Measurements from ENCODE around the gene VASN. TPM values are rescaled to one million over a fixed set of nuclear protein-coding genes. Genes with fewer than 3 reads are reported as not detected.

VASN gene
- total and polyA plus RNA-seq, 9 of the 15 experiments (the other 6 are each of a cell fraction or from before 2014, with no cell fraction given): 0.01 to 2.5 (median 0.41) TPM; not detected in 1

GRCh38 chr16:4378161-4378666, 6.6 kb downstream of the VASN start:
- ATAC-seq (peak; percentile 22), DNase-seq (ENCODE audit: extremely low read depth in 1 of 4, low spot score in 3 of 4) (peak in 3 of 4 experiments; percentile 34 to 64 (median 57)), FAIRE-seq (no peak)
- peaks cover 5% of the 10 kb centered on the region for H3K9me1 ChIP-seq (ENCODE audit: control insufficient read depth, insufficient read depth, low read length)
- CTCF ChIA-PET (ENCODE audit: low intra/inter-chr PET ratio): no interaction called here
- H4K20me1 ChIP-seq (replicated peaks; ENCODE audit: control insufficient read depth, insufficient read depth, low read length): peaks cover 4% of the 10 kb centered on the region; the same call in 1 of the 2 replicates
- peaks cover 21 to 82% of the 10 kb centered on the region in 2 experiments for H3K4me1 ChIP-seq (replicated peaks in 1 of 2; ENCODE audit: control insufficient read depth in 2 of 2, insufficient read depth in 2 of 2, low read length in 2 of 2)
- intact Hi-C loops (cut with micrococcal nuclease): no loop called here
- no peaks in the 10 kb centered on the region for H3K9me3 ChIP-seq (replicated peaks; ENCODE audit: control insufficient read depth, insufficient read depth, low read depth, low read length)
- H2AFZ ChIP-seq (ENCODE audit: low read depth, low read length): no peak overlapping the region
- in situ Hi-C loops (cut with MboI): no loop called here
- 41% methylated on average over 15 of the region's 15 CpGs for WGBS (ENCODE audit: insufficient coverage, low coverage, missing lambda C conversion rate)
- 0 out of 3 replicates have a peak, but pooled peaks cover 2% of the 10 kb centered on the region for H3K79me2 ChIP-seq (ENCODE audit: control insufficient read depth, insufficient read depth, low read length)
- 0 out of 2 replicates have a peak, but pooled peaks have one; percentile 3 for TF ChIP-seq EGR1 (conservative IDR thresholded peaks at IDR 0.05)
- peak; percentile 69 for TF ChIP-seq MAX (CRISPR knock-in tag; IDR thresholded peaks at IDR 0.05)
- no peak for TF ChIP-seq NR4A1 (CRISPR knock-in tag; IDR thresholded peaks at IDR 0.05)
- TF ChIP-seq NR4A1 (tag; IDR thresholded peaks at IDR 0.05): no peak
- no peak for TF ChIP-seq POU5F1 (IDR thresholded peaks at IDR 0.05; ENCODE audit: borderline replicate concordance, low read depth, low read length, partially characterized antibody)
- peak in 1 of 2 experiments; percentile 46 for TF ChIP-seq E2F6 (IDR thresholded peaks at IDR 0.05; ENCODE audit: borderline replicate concordance in 1 of 2, extremely low read depth in 1 of 2, insufficient read depth in 1 of 2, insufficient read length in 1 of 2, low read depth in 1 of 2, low read length in 1 of 2, poor library complexity in 1 of 2, severe bottlenecking in 1 of 2)
- TF ChIP-seq ZNF431 (CRISPR knock-in tag; IDR thresholded peaks at IDR 0.05): no peak
- peak; percentile 89 for TF ChIP-seq ZBTB7A (IDR thresholded peaks at IDR 0.05; ENCODE audit: borderline replicate concordance, control insufficient read depth, low read depth, low read length)
- TF ChIP-seq USF1 (CRISPR knock-in tag; IDR thresholded peaks at IDR 0.05): peak; percentile 53; the same call in 1 of the 2 replicates
- TF ChIP-seq ZBTB33 (CRISPR knock-in tag; IDR thresholded peaks at IDR 0.05): peak; percentile 60
- no peak for TF ChIP-seq ZNF561 (CRISPR knock-in tag; conservative IDR thresholded peaks at IDR 0.05)
- no peak for TF ChIP-seq SMAD2 (IDR thresholded peaks at IDR 0.05; ENCODE audit: low read depth, low read length)
- 0 out of 2 replicates have a peak, but pooled peaks have one; percentile 40 for TF ChIP-seq POLR2G (IDR thresholded peaks at IDR 0.05; ENCODE audit: low read depth, low read length)
- no peak overlapping the region for H3K4me2 ChIP-seq (ENCODE audit: insufficient read depth, low read length)
- POLR2A ChIA-PET: interaction anchor here (0.5 to 1.3 kb wide), 3 partner anchors 10 to 744 kb away, joined by 3 to 4 read pairs (median 3); no protein-coding TSS in a partner anchor
- H3K27ac ChIP-seq (ENCODE audit: extremely low read depth, low read depth, low read length): no peak overlapping the region; the same call in 2 of the 3 replicates
- BruUV-seq (replicated peaks): no TSS peak
- H3K4me3 ChIP-seq: no peak overlapping the region
- H3K27me3 ChIP-seq (ENCODE audit: control insufficient read depth in 2 of 2, insufficient read depth in 2 of 2, low read length in 2 of 2): no peaks in the 10 kb centered on the region
- H3K9ac ChIP-seq (ENCODE audit: insufficient read depth in 1 of 2, low read depth in 2 of 2, low read length in 2 of 2): peak overlapping the region in 1 of 2 experiments; percentile 76; a peak in 2 of 4 replicates
- H3K36me3 ChIP-seq (ENCODE audit: control insufficient read depth, insufficient read depth, low read length): peaks cover 19% of the 10 kb centered on the region; the same call in 1 of the 3 replicates

Measured in K562 (cell line).